NCI-H2107 treated with DMSO at 0.1 percent for 48 hours (cell line): ENCODE measurements around the gene IPO13.

ENCODE experiments used
- DNase-seq: peaks from one replicate; lab custom pipeline; 2025; ENCODE audit not compliant: unreplicated experiment; lab: John Stamatoyannopoulos, UW

IPO13 gene

DNA sequence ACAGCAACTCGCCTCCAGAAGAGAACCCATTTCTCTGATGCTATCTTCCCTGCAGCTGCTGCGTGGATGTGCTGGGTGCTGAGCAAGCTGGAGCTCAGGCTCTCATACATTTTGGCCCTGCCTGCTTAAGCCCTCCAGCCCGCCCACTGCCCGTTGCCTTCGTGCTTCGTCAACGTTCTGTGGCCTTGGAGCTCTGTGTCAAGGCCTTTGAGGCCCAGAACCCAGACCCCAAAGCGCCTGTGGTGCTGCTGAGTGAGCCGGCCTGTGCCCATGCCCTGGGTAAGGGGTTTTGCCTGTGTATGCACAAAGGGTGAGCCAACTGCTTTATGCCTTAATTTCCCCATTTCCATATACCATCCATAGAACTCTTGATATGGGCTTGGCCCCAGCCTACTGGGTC, 24.2 kb downstream of the IPO13 start:
- DNase-seq: no peak

DNA sequence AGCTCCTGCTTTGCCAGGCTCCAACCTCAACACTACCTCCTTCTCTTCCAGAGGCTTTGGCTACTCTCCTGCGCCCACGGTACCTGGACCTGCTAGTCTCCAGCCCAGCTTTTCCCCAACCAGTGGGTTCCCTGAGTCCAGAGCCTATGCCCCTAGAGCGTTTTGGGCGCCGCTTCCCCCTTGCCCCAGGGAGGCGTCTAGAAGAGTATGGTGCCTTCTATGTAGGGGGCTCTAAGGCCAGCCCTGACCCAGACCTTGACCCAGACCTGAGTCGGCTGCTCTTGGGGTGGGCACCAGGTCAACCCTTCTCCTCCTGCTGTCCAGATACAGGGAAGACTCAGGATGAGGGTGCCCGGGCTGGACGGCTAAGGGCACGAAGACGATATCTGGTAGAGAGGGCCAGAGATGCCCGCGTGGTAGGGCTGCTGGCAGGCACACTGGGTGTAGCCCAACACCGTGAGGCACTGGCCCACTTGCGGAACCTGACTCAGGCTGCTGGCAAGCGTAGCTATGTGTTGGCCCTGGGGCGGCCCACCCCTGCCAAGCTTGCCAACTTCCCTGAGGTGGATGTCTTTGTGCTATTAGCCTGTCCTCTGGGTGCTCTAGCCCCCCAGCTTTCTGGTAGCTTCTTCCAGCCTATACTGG, 24.7 kb downstream of the IPO13 start:
- DNase-seq: no peak

DNA sequence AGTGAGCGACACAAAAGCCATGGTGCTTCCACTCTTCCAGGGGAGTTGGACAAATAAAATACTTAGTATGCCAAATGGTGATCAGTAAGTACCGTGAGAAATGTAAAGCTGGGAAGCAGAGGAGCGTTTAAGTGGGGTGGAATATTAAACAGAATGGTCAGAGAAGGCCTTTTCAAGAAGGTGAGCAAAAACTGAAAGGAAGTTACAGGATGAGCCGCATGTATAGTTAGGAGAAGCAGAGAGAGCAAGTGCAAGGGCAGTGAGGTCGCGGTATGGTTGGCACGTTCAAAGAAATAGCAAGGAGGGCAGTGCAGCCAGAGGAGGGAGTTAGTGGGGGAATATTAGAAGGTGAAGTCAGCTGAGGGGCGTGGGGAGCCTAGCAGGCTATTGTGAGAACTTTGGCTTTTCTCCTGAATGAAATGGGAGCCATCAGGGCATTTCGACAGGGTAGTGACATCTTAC, 27.3 kb downstream of the IPO13 start:
- DNase-seq: peak; percentile 85

DNA sequence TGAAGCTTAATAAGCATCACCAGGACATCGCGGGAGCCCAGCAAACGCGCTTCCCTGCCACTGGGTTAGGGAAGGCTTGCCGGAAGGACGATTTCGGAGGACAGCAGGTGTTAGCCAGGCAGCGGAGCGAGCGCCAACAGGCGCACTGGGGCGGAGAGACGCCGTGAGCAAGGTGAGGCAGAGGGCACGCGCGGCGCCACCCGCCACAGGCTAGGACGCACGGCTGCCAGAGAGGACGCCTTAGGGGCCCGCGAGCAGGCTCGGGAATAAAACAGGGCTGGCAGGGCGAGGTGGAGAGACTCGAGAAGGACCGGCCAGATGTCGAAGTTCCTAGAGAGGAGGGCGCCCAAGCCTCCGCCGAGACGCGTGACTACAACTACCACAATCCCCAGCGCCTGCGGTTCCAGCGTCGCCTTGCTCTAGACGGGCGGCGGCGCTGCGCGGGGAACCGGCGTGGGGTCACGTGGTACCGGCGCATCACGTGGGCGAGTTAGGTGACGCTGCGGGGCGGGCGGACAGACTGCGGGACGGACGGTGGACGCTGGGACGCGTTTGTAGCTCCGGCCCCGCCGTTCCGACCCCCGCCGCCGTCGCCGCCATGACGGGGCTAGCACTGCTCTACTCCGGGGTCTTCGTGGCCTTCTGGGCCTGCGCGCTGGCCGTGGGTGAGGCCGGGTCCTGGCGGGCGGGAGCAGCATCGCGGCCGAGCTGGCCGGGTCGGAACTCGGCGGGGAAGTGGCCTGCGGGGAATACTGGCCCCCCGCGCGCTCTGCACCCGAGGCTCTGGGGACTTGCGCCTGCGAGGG, 27.9 kb downstream of the IPO13 start, which contains the start of gene ATP6V0B:
Gene ATP6V0B, plus strand, starts transcription at position 518 of the 806 bp plus-strand sequence. Its CDS starts 81 bp downstream, at position 599.
- DNase-seq: peak; percentile 90

DNA sequence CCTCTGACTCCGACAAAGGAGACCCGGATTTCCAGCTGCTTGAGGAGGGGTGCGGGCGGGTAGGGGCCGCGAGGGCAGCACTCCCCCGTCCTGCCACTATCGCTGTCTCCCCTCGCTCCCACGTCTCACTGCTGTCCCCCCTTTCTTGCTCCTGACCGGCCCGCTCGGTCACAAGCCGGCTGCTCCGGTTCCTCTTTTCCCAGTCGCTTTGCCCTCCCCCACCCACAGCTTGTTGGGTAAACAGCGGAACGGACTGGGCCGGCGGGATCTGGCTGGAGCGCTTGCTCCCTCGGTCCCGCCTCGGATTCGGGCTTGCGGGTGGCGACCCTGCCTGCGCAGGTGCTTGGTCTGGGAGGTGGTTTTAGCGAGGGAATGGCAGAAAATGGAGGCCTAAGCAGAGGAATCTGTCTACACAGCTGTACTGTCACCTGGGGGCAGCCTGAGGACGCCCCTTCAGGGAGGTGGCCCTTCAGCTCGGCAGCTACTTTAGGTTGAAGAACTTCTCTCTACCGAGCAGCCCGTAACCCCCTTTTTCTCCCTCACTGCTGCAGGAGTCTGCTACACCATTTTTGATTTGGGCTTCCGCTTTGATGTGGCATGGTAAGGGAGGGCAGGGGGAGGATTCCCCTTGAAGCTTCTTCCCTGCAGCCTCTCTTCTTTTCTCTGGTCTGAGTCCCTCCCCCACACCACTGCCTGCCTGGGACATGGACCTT, 28.7 kb downstream of the IPO13 start:
- DNase-seq: no peak

DNA sequence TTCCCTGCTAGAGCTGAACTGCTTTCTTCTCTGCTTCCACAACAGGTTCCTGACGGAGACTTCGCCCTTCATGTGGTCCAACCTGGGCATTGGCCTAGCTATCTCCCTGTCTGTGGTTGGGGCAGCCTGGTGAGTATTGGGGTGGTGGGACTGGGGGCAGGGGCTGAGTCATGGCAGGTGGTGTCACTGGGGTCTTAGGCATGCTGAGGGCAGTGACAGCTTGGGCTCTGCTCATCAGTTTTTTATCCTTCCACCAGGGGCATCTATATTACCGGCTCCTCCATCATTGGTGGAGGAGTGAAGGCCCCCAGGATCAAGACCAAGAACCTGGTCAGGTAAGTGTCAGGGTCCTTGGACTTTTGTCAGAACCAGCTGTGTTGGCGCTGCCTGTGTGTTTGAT, 29.3 kb downstream of the IPO13 start:
- no peak for DNase-seq

DNA sequence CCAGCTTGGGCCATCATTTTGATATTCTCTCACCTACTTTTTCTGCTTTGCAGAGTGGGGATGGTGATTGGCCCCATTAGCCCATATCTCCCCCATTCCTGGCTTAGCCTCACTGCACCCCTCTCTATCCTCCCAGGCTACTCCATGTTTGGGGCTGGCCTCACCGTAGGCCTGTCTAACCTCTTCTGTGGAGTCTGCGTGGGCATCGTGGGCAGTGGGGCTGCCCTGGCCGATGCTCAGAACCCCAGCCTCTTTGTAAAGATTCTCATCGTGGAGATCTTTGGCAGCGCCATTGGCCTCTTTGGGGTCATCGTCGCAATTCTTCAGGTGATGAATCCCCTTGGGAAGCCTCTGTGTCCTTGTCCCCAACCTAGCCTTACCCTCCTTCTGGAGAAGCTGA, 30.1 kb downstream of the IPO13 start:
- DNase-seq: no peak

DNA sequence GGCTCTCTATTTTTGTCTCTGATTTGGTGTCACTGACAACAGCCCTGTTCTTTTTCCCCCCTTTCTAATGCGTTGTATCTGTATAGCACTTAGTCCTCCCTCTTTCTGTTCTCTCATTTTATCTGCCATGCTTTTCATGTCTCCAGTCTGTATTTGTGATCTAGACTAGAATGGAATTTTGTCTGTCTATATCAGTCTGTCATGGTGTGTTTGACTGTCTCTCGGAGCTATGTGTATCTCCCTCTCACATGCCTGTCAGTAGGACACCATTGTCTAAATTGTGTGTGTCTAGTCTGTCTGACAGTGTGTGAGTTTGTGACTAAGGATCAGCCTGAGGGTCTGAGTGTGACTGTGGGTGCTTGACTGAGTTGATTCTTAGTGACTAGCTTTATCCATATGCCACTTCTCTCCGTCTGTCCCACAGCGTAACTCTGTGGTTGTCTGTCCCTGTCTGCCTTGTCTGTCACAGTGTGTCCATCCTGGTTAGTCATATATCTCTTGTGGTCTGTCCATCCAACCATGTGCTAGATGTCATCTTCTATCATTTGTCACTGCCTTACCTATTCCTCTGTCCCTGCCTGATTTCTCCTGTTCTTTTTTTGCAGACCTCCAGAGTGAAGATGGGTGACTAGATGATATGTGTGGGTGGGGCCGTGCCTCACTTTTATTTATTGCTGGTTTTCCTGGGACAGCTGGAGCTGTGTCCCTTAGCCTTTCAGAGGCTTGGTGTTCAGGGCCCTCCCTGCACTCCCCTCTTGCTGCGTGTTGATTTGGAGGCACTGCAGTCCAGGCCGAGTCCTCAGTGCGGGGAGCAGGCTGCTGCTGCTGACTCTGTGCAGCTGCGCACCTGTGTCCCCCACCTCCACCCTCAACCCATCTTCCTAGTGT, 30.9 kb downstream of the IPO13 start:
- no peak for DNase-seq

DNA sequence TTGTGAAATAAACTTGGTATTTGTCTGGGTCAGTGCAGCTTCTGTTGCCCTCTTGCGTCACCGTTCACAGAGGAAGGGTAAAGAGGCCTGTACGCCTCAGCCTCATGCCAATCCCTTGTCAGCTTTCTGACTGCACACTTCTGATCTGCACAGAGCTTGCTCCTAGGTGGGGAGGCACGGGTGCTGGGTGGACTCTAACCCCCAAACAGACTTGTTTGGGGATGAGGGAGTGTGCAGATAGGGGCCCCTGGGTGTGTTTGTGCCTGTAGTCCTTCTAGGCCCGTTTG, 31.5 kb downstream of the IPO13 start:
- no peak for DNase-seq

DNA sequence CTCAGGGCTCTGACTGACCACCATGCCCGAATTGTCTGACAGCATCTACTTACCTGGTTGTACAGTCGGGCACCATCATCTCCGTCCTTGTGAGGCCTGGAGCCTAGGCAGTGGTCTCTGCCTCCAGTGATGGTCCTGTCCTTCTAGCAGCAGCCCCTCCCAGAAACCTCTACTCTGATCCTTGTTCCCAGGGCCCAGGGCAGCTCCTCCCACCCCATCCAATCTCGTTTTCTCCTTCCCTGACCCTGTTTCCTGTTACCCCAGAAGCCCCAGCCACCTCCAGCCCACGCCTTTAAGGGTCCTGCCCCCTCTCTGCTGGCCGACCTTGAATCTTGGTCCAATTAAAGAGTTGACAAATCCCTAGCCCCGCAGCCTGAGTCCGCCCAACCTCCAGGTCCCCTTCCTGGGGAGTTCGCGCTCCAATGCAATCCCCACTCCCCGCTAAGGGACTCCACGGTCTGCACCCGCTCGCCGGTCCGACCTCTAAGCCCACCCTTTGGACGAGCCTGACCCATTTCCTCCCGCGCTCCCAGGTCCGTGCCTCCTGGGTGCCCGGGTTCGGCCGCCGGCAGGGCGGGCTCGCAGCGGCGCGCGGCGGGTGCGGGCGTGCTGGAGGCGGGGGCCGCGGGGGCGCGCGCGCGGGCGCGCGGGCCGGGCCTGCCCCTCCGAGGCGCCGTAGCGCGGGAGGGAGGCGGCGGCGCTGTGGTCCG, 32.0 kb downstream of the IPO13 start, which contains the start of gene B4GALT2:
Gene B4GALT2, plus strand, starts transcription at position 660 of the 710 bp plus-strand sequence. CDS start 1,951 bp downstream, outside the sequence.
- DNase-seq: no peak

DNA sequence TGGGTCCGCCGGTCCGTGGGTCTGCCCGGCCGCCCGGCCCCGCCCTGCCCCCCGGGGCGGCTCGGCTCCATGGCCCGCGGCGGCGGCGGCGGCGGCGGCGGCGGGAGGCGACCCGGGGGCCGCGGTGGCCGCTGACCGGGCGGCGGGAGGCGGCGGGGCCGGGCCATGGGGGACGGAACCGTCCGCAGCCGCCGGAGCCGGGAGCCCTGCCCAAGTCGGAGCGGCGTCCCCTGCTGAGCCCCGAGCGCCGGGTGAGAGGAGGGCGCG, 32.4 kb downstream of the IPO13 start:
- no peak for DNase-seq

DNA sequence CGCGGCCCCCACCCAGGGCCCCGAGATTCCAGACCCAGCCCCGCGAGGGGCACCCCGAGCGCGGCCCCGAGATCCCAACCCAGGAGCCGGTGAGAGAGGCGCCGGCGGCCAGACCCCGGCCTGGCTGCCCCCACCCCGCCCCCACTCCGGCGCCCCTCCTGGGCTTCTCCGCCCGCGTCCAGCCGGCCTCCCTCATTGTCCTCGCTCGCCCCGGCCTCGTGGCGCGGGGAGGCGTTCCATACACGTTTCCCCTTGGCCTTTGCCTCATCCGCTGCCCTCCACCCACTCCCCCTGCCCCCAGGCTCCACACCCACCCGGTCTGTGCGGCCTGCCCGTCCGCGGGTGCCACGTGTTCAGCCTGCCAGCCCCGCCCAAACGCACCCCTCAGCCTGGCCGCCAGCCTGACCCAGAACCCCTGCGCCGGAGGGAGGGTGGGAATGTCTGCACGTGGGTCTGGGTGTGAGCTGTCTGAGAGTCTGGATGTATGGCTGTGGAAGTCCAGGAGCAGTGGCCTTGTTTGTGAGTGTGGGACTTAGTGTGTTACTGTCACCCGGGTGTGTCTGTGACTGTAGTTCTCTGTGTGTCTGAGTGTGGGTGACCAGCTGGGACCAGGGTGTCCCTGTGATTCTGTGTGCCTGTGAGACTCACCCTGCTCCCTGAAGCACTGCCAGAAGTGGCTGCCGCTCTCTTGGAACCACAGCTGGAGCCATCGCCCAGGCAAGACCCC, 32.9 kb downstream of the IPO13 start:
- DNase-seq: peak; percentile 32

DNA sequence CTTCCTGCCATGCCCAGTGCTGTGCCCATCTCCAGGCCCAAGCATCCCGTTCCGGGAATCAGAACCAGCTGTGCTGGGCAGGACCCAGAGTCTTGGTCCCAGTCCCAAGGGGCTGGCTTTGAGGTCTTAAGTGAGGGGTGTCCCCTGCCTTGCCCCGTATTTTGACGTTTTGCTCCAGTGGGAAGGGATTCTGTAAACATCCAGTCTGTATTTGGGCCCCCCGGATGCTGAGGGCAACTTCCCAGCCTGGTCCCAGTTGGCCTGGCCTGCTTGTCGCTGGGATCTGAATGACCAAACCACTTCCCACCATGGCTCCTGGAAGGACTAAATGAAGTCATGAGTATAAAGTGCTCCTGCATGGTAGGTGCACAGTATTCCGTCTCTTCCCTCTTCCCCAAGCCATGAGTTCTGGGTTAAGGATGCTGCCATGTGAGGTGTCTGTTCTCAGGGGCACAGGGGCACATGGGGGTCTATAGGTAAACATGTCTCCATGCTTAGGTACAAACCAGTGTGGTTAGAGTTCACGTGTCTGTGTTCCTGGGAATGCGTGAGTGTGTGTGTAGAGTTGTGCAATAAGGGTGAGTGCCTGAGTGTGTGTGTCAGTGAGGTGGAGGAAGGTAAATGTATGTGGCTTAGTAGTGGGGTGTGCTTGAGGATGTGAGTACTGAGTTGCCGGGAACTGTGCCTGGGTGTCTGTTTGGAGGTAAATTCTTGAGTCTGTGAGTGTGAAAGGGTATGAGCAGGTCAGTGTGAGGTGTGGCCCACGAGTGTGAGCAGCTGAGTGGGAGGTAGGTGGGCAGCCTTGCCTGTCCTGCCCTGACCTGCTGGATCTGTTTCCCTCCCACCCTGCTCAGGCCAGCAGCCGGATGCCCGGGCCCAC, 33.7 kb downstream of the IPO13 start:
- no peak for DNase-seq

DNA sequence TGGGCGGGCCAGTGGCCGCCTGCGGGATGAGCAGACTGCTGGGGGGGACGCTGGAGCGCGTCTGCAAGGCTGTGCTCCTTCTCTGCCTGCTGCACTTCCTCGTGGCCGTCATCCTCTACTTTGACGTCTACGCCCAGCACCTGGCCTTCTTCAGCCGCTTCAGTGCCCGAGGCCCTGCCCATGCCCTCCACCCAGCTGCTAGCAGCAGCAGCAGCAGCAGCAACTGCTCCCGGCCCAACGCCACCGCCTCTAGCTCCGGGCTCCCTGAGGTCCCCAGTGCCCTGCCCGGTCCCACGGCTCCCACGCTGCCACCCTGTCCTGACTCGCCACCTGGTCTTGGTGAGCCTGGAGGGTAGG, 34.4 kb downstream of the IPO13 start:
- DNase-seq: no peak

DNA sequence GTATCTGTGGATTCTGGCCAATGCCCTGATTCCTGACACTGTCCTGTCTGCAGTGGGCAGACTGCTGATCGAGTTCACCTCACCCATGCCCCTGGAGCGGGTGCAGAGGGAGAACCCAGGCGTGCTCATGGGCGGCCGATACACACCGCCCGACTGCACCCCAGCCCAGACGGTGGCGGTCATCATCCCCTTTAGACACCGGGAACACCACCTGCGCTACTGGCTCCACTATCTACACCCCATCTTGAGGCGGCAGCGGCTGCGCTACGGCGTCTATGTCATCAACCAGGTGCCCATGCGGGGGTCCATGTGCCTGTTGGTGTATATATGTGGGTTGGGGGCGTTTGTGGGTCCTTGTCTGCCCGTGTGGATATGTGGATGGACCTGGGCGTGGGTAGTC, 34.9 kb downstream of the IPO13 start:
- no peak for DNase-seq

DNA sequence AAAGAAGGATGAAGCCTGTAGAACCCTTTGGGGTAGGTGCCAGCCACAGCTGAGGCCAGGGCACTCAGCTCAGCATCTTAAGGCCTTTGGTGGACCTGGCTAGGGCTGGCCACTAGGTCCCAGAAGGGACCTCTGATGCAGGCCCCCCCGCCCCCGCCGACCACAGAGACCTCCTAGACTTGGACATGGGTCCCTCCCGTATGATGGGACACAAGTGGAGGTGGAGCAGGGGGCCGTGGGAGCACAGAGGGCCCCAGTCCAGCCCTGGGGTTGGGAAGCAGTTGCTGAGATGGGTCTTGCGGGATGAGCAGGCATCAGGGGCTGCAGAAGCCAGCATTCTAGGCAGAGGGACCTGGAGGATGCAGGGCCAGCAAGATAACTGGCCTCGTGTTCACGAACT, 35.5 kb downstream of the IPO13 start:
- no peak for DNase-seq

DNA sequence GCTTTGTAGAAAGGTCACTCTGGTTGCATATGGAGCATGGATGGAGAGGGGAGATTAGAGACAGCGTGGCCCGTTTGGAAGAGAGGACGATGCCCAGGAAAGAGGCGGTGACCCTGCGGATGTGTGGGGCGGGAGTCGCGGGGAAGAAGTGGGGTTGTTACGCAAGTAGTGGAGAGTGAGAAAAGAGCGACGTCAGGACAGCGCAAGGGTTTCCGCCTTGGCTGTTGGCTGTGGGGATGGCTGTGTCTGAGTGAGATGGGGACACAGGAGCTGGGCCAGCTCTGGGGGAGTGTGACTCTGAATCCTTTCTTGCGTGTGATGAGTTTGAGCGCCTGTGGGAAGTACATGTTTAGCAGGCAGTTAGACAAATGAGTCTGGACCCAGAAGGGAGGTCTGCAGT, 36.1 kb downstream of the IPO13 start:
- no peak for DNase-seq

DNA sequence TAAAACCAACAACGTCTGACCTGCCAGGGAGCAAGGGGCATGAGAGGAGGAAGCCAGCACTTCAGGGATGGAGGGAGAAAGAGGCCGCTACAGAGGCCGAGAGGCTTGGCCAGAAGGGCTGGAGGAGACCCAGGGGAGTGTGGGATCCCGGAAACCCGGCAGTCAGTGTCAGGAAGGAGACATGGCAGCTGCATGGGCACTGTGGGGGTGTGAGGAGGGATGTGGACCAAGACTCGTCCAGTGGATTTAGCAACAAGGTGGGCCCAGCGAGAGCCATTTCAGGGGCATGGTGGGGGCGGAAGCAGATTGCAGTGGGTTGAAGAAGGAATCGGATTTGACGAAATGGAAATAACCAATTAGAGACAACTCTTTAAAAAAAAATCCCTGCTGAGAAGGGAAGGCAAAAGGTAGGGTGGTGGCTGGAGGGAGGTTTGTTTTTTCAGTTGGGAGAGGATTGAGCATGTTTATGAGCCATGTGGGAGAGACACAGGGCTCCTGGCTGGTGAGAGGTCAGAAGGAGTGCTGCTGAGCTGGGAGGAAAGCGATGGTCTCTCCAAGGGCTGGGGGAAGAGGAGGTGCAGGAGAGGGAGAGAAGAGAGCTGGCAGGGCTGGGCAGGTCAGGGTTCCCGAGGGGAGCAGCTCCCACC, 36.6 kb downstream of the IPO13 start:
- DNase-seq: no peak

DNA sequence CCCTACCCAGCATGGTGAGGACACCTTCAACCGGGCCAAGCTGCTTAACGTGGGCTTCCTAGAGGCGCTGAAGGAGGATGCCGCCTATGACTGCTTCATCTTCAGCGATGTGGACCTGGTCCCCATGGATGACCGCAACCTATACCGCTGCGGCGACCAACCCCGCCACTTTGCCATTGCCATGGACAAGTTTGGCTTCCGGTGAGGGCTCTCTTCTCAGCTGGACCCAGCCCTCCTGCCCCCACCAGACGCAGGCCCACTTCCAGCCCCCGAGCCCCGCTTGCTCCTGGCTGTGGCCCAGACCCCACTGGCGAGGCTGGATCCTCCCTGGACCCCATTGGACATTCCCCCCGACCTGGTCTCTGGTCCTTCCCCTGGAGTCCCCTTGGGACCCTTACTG, 38.1 kb downstream of the IPO13 start:
- DNase-seq: no peak
